H9 (cell line): Measurements from ENCODE around the gene MRPS34. TPM values are rescaled to one million over a fixed set of nuclear protein-coding genes. Genes with fewer than 3 reads are reported as not detected.

Source experiments
- DNase-seq: peaks from one replicate; pipeline ENCODE4 v3.0.0-alpha.2; 2017
- H2AFZ ChIP-seq: one replicate; pipeline ENCODE4 v1.6.1; 2013; ENCODE audit warnings: mild to moderate bottlenecking, low read length, control low read depth, moderate library complexity
- H2AK5ac ChIP-seq: 2 replicates; pipeline ENCODE4 v1.6.1; 2013; ENCODE audit warnings: low read length, control low read depth, mixed read lengths; ENCODE audit not compliant: insufficient read length
- H2BK120ac ChIP-seq: one replicate; pipeline ENCODE4 v1.6.1; 2013; ENCODE audit warnings: low read depth, mild to moderate bottlenecking, low read length, control low read depth, inconsistent platforms; ENCODE audit not compliant: poor library complexity, severe bottlenecking
- H2BK12ac ChIP-seq: 2 replicates; pipeline ENCODE4 v1.6.1; 2013; ENCODE audit warnings: low read length, control low read depth, mixed read lengths, low read depth; ENCODE audit not compliant: insufficient read length
- H2BK15ac ChIP-seq: 2 replicates; pipeline ENCODE4 v1.6.1; 2013; ENCODE audit warnings: low read depth, low read length, control low read depth
- H2BK20ac ChIP-seq: one replicate; pipeline ENCODE4 v1.6.1; 2013; ENCODE audit warnings: low read depth, mild to moderate bottlenecking, low read length, control low read depth, inconsistent platforms; ENCODE audit not compliant: poor library complexity, severe bottlenecking
- H2BK5ac ChIP-seq: 2 replicates; pipeline ENCODE4 v1.6.1; 2013; ENCODE audit warnings: low read length, control low read depth, mixed read lengths; ENCODE audit not compliant: insufficient read length
- H3K14ac ChIP-seq: 2 replicates; pipeline ENCODE4 v1.6.1; 2013; ENCODE audit warnings: low read length, control low read depth; ENCODE audit not compliant: insufficient read depth
- H3K18ac ChIP-seq: 2 replicates; pipeline ENCODE4 v1.6.1; 2013; ENCODE audit warnings: low read depth, mild to moderate bottlenecking, mixed read lengths, low read length, control low read depth; ENCODE audit not compliant: insufficient read length
- H3K23ac ChIP-seq: 2 replicates; pipeline ENCODE4 v1.6.1; 2013; ENCODE audit warnings: low read length, control low read depth, mixed read lengths, low read depth; ENCODE audit not compliant: insufficient read length
- H3K23me2 ChIP-seq: 2 replicates; pipeline ENCODE4 v1.6.1; 2013; ENCODE audit warnings: low read depth, mild to moderate bottlenecking, mixed read lengths, low read length, control low read depth; ENCODE audit not compliant: insufficient read length, poor library complexity, severe bottlenecking
- H3K27ac ChIP-seq: 2 replicates; pipeline ENCODE4 v1.5.1; 2013; ENCODE audit warnings: low read length, control low read depth, mixed read lengths, low read depth; ENCODE audit not compliant: insufficient read length
- H3K27me3 ChIP-seq: 2 replicates; pipeline ENCODE4 v1.6.1; 2013; ENCODE audit warnings: low read length, control low read depth, inconsistent platforms; ENCODE audit not compliant: insufficient read depth
- H3K4ac ChIP-seq: 2 replicates; pipeline ENCODE4 v1.6.1; 2013; ENCODE audit warnings: low read depth, mild to moderate bottlenecking, control low read depth, inconsistent platforms, low read length, moderate library complexity
- H3K4me1 ChIP-seq: 2 replicates; pipeline ENCODE4 v1.6.1; 2013; ENCODE audit warnings: low read length, control low read depth, inconsistent platforms; ENCODE audit not compliant: insufficient read depth
- H3K4me2 ChIP-seq: 2 replicates; pipeline ENCODE4 v1.6.1; 2013; ENCODE audit warnings: low read length, control low read depth, mixed read lengths; ENCODE audit not compliant: insufficient read length, insufficient read depth
- H3K56ac ChIP-seq: 2 replicates; pipeline ENCODE4 v1.6.1; 2013; ENCODE audit warnings: low read depth, mild to moderate bottlenecking, mixed read lengths, low read length, control low read depth; ENCODE audit not compliant: insufficient read length
- H3K79me1 ChIP-seq: 2 replicates; pipeline ENCODE4 v1.6.1; 2013; ENCODE audit warnings: low read depth, mild to moderate bottlenecking, moderate library complexity, low read length, control low read depth, inconsistent platforms; ENCODE audit not compliant: insufficient read depth, poor library complexity, severe bottlenecking
- H3K79me2 ChIP-seq: 2 replicates; pipeline ENCODE4 v1.6.1; 2013; ENCODE audit warnings: low read length, control low read depth, inconsistent platforms; ENCODE audit not compliant: insufficient read depth
- H3K9ac ChIP-seq: 2 replicates; pipeline ENCODE4 v1.6.1; 2013; ENCODE audit warnings: low read length, control low read depth, mixed read lengths; ENCODE audit not compliant: insufficient read length; ENCODE audit errors: extremely low read depth
- H3K9me3 ChIP-seq: one replicate; pipeline ENCODE4 v1.6.1; 2013; ENCODE audit warnings: low read depth, low read length, inconsistent platforms; ENCODE audit not compliant: control insufficient read depth
- H3T11ph ChIP-seq: one replicate; pipeline ENCODE4 v1.6.1; 2013; ENCODE audit warnings: mild to moderate bottlenecking, low read length, control low read depth, inconsistent platforms
- H4K20me1 ChIP-seq: one replicate; pipeline ENCODE4 v1.6.1; 2013; ENCODE audit not compliant: control insufficient read depth, insufficient read length, insufficient read depth
- H4K5ac ChIP-seq: 2 replicates; pipeline ENCODE4 v1.6.1; 2013; ENCODE audit warnings: low read depth, mild to moderate bottlenecking, mixed read lengths, low read length, control low read depth; ENCODE audit not compliant: insufficient read length
- H4K8ac ChIP-seq: replicated peaks from 2 replicates; pipeline ENCODE4 v1.6.1; 2013; ENCODE audit warnings: low read length, control low read depth, mixed read lengths, low read depth; ENCODE audit not compliant: insufficient read length
- H4K91ac ChIP-seq: 2 replicates; pipeline ENCODE4 v1.6.1; 2013; ENCODE audit warnings: low read depth, mild to moderate bottlenecking, moderate library complexity, mixed read lengths, low read length, control low read depth; ENCODE audit not compliant: insufficient read length
- H3K27ac Mint-ChIP-seq, 3 experiments: 2 replicates in 2 of 3; 3 replicates in 1 of 3; pipeline ENCODE4 v1.8.0; 2020 to 2021; ENCODE audit warnings: mixed read lengths in 3 of 3, mild to moderate bottlenecking in 1 of 3, moderate library complexity in 1 of 3
- H3K27me3 Mint-ChIP-seq: 2 replicates; pipeline ENCODE4 v1.8.0; 2021; ENCODE audit warnings: low read depth, mild to moderate bottlenecking, moderate library complexity, mixed read lengths
- H3K36me3 Mint-ChIP-seq, 3 experiments: 2 replicates in 2 of 3; 3 replicates in 1 of 3; pipeline ENCODE4 v1.8.0; 2020 to 2021; ENCODE audit warnings: low read depth in 3 of 3, mixed read lengths in 3 of 3; ENCODE audit not compliant: insufficient read depth in 1 of 3
- H3K4me1 Mint-ChIP-seq, 2 experiments: 2 replicates each; pipeline ENCODE4 v1.8.0; 2020; ENCODE audit warnings: mixed read lengths in 2 of 2
- H3K4me3 Mint-ChIP-seq, 2 experiments: 2 replicates in 1 of 2; 3 replicates in 1 of 2; pipeline ENCODE4 v1.8.0; 2020 to 2021; ENCODE audit warnings: mild to moderate bottlenecking in 2 of 2, mixed read lengths in 2 of 2, moderate library complexity in 1 of 2
- H3K9me3 Mint-ChIP-seq, 2 experiments: 2 replicates in 1 of 2; 3 replicates in 1 of 2; pipeline ENCODE4 v1.8.0; 2020; ENCODE audit warnings: mild to moderate bottlenecking in 2 of 2, mixed read lengths in 2 of 2, moderate library complexity in 1 of 2
- WGBS: extraction: QIAGEN DNeasy Blood & Tissue Kit; methylation state at CpG from one replicate; pipeline ENCODE4 v1.1.7; 2013; ENCODE audit warnings: missing lambda C conversion rate, low lambda C conversion rate, mixed read lengths; ENCODE audit not compliant: insufficient read length; ENCODE audit errors: extremely low coverage; 5-methylcytosine and 5-hydroxymethylcytosine counted together
- total RNA-seq: library from RNA; stranded (reverse); gene quantifications from 2 replicates; pipeline ENCODE4 v1.2.1, GENCODE V29; 2021
- TF ChIP-seq, protein P1 (sequence below): fragments of 200-600 bp; sonication (generic); conservative IDR thresholded peaks from 3 replicates; pipeline ENCODE4 v1.8.0; 2021; ENCODE audit warnings: antibody characterized with exemption, mild to moderate bottlenecking

The MRPS34 gene
- total RNA-seq, 1 experiment from 2014 or later, result 205 TPM

DNA sequence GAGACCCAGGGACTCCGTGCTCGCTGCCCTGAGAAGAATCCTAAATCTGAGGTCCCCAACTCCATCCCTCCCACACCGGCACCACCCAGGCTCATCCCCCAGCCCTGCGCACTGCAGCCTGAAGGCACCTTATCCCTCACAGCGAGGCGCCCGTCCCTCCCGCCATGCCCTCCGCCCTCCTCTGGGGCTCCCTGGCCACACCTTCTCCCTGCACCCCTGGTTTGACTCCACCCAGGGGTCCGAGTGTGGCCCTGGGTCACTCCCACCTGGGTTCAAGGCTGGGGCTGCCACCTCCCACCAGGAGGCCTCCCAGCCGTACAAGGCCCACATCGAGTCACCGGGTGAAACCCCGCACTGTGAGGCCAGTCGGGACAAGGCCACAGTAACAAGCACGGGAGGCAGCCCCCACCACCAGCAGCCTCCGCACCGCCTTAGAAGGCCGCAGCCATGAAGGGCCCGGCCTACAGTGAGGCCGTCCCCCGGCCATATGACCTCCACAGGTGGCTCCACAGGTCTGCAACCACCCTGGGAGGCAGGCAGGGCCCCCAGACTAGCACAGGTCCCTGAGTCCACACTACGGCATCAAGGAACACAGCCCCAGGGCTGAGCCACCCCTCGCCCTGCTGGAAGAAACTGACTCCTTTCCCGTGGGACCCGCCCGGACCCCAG, 45.4 kb upstream of the MRPS34 start:
- no peaks in the 10 kb centered on the region; the same call in 1 of the 2 replicates for H3K27me3 Mint-ChIP-seq
- H3K4me3 Mint-ChIP-seq, result no peak overlapping the region
- no peak overlapping the region for H2BK15ac ChIP-seq
- peaks cover 4 to 17% (median 16%) of the 10 kb centered on the region in 3 experiments; a peak in 6 of 7 replicates for H3K36me3 Mint-ChIP-seq
- no peaks in the 10 kb centered on the region for H4K20me1 ChIP-seq
- no peak overlapping the region for H2AFZ ChIP-seq
- no peak overlapping the region for H2AK5ac ChIP-seq
- no peak overlapping the region for H3K14ac ChIP-seq
- no peak overlapping the region for H3K23ac ChIP-seq
- no peaks in the 10 kb centered on the region for H3K27me3 ChIP-seq
- no peak overlapping the region for H2BK12ac ChIP-seq
- H3K9me3 Mint-ChIP-seq, result no peaks in the 10 kb centered on the region
- TF ChIP-seq, protein P1, sequence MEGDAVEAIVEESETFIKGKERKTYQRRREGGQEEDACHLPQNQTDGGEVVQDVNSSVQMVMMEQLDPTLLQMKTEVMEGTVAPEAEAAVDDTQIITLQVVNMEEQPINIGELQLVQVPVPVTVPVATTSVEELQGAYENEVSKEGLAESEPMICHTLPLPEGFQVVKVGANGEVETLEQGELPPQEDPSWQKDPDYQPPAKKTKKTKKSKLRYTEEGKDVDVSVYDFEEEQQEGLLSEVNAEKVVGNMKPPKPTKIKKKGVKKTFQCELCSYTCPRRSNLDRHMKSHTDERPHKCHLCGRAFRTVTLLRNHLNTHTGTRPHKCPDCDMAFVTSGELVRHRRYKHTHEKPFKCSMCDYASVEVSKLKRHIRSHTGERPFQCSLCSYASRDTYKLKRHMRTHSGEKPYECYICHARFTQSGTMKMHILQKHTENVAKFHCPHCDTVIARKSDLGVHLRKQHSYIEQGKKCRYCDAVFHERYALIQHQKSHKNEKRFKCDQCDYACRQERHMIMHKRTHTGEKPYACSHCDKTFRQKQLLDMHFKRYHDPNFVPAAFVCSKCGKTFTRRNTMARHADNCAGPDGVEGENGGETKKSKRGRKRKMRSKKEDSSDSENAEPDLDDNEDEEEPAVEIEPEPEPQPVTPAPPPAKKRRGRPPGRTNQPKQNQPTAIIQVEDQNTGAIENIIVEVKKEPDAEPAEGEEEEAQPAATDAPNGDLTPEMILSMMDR, result no peak
- H4K91ac ChIP-seq, result no peak overlapping the region
- WGBS, result no CpG with 5 or more reads among the region's 27 CpGs
- H3K18ac ChIP-seq, result no peak overlapping the region
- no peak overlapping the region for H3T11ph ChIP-seq
- H3K9ac ChIP-seq, result no peak overlapping the region
- H3K4me1 ChIP-seq, result no peaks in the 10 kb centered on the region
- H3K27ac Mint-ChIP-seq, result no peak overlapping the region
- H3K79me2 ChIP-seq, result no peaks in the 10 kb centered on the region
- no peaks in the 10 kb centered on the region for H3K79me1 ChIP-seq
- no peak overlapping the region for H4K8ac ChIP-seq
- H3K56ac ChIP-seq, result no peak overlapping the region
- H2BK5ac ChIP-seq, result no peak overlapping the region
- no peak overlapping the region for H3K27ac ChIP-seq
- no peak overlapping the region for H3K4ac ChIP-seq
- H4K5ac ChIP-seq, result no peak overlapping the region
- no peaks in the 10 kb centered on the region for H3K4me1 Mint-ChIP-seq
- no peaks in the 10 kb centered on the region for H3K23me2 ChIP-seq
- no peak for DNase-seq
- no peak overlapping the region for H3K4me2 ChIP-seq
- H3K9me3 ChIP-seq, result no peaks in the 10 kb centered on the region
- no peak overlapping the region for H2BK120ac ChIP-seq
- no peak overlapping the region for H2BK20ac ChIP-seq
